Activated T-helper 1 cell treated with anti-CD3 and anti-CD28 coated beads, Interleukin-12 subunit alpha, Interleukin-12 subunit beta, Interleukin-2, Interleukin-4 antibody, amounts not matched to agents 30 ng/mL and 10 ng/mL and 1 ng/mL, durations not matched to agents 14 hours and 24 hours and 36 hours (primary cell): Measurements from ENCODE around the gene OR5P2. TPM values are rescaled to one million over a fixed set of nuclear protein-coding genes. Genes with fewer than 3 reads are reported as not detected.
"Not testable (repeated sequence)": the region's sequence is repeated elsewhere in the genome, so short reads cannot be mapped to it uniquely, and the experiment has no call there.

ENCODE experiments used
- DNase-seq: peaks from one replicate; pipeline ENCODE4 v3.0.0; 2021; ENCODE audit warnings: low spot score
- H3K27ac Mint-ChIP-seq: one replicate; pipeline ENCODE4 v1.8.0; 2021; ENCODE audit warnings: mild to moderate bottlenecking, mixed read lengths
- H3K27me3 Mint-ChIP-seq: one replicate; pipeline ENCODE4 v1.8.0; 2022; ENCODE audit warnings: mild to moderate bottlenecking, moderate library complexity, mixed read lengths; ENCODE audit not compliant: insufficient read depth
- H3K36me3 Mint-ChIP-seq: one replicate; pipeline ENCODE4 v1.8.0; 2021; ENCODE audit warnings: low read depth, mixed read lengths
- H3K4me1 Mint-ChIP-seq: one replicate; pipeline ENCODE4 v1.8.0; 2021; ENCODE audit warnings: low read depth, mixed read lengths
- H3K4me3 Mint-ChIP-seq: one replicate; pipeline ENCODE4 v1.8.0; 2021; ENCODE audit warnings: mild to moderate bottlenecking, moderate library complexity, mixed read lengths
- H3K9me3 Mint-ChIP-seq: one replicate; pipeline ENCODE4 v1.8.0; 2021; ENCODE audit warnings: mixed read lengths
- intact Hi-C: fragments of 100-400 bp; cut with micrococcal nuclease; formaldehyde crosslinking; loops from one replicate; pipeline ENCODE4 v1.15.1; 2024
- total RNA-seq: library from RNA; stranded (reverse); gene quantifications from 2 replicates; pipeline ENCODE4 v1.2.3, GENCODE V29; 2022

OR5P2 gene
- total RNA-seq, result not detected in 2 replicates

- Mint-ChIP-seq H3K27ac (no peak within 1 kb of the TSS), H3K27me3 (no peaks in the 10 kb centered on the region), H3K4me1 (no peaks in the 10 kb centered on the region), H3K9me3 (no peaks in the 10 kb centered on the region), H3K36me3 (no peaks in the 10 kb centered on the region), H3K4me3 (no peak within 1 kb of the TSS)
- DNase-seq, result no peak
- intact Hi-C loops, result no loop called here
Observed at GRCh38 chr11:7796842-7797241, at the start of gene OR5P2. TSS of gene OR5P2 (minus strand) at chr11:7796942. CDS start at chr11:7796942, 0 bp downstream.

DNA sequence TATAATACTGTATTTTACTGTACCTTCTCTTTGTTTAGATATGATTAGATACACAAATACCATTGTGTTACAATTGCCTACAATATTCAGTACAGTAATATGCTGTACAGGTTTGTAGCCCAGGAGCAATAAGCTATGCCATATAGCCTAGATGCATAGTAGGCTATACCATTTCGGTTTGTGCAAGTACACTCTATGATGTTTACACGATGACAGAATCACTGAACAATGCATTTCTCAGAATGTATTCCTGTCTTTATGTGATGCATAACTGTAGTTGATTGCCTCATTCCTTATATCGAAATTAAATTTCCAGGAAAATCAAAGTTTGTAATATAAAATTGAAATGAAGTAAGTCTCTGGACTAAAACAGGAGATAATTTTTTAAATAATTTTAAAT lies 49.3 kb upstream of the OR5P2 start:
- no peaks in the 10 kb centered on the region for H3K27me3 Mint-ChIP-seq
- DNase-seq, result no peak
- H3K9me3 Mint-ChIP-seq, result no peaks in the 10 kb centered on the region
- no peak overlapping the region for H3K4me3 Mint-ChIP-seq
- intact Hi-C loops, result no loop called here
- no peak overlapping the region for H3K27ac Mint-ChIP-seq
- no peaks in the 10 kb centered on the region for H3K36me3 Mint-ChIP-seq
- no peaks in the 10 kb centered on the region for H3K4me1 Mint-ChIP-seq

- no peaks in the 10 kb centered on the region for H3K36me3 Mint-ChIP-seq
- no peak for DNase-seq
- no peaks in the 10 kb centered on the region for H3K9me3 Mint-ChIP-seq
- no peak overlapping the region for H3K4me3 Mint-ChIP-seq
- no peaks in the 10 kb centered on the region for H3K4me1 Mint-ChIP-seq
- H3K27me3 Mint-ChIP-seq, result no peaks in the 10 kb centered on the region
- intact Hi-C loops, result no loop called here
- no peak overlapping the region for H3K27ac Mint-ChIP-seq
Observed at GRCh38 chr11:7844986-7845385, 48.2 kb upstream of the OR5P2 start.

- Mint-ChIP-seq H3K27me3 (no peaks in the 10 kb centered on the region), H3K4me1 (no peaks in the 10 kb centered on the region), H3K27ac (no peak overlapping the region), H3K36me3 (no peaks in the 10 kb centered on the region), H3K4me3 (no peak overlapping the region), H3K9me3 (no peaks in the 10 kb centered on the region)
- intact Hi-C loops, result no loop called here
- no peak for DNase-seq
Observed at GRCh38 chr11:7844521-7844920, 47.8 kb upstream of the OR5P2 start.

- no peak for DNase-seq
- no peaks in the 10 kb centered on the region for H3K4me1 Mint-ChIP-seq
- H3K4me3 Mint-ChIP-seq, result no peak overlapping the region
- H3K36me3 Mint-ChIP-seq, result no peaks in the 10 kb centered on the region
- intact Hi-C loops, result no loop called here
- H3K27me3 Mint-ChIP-seq, result peaks cover 1% of the 10 kb centered on the region
- no peak overlapping the region for H3K27ac Mint-ChIP-seq
- H3K9me3 Mint-ChIP-seq, result no peaks in the 10 kb centered on the region
Observed at GRCh38 chr11:7840578-7840977, 43.8 kb upstream of the OR5P2 start.

DNA sequence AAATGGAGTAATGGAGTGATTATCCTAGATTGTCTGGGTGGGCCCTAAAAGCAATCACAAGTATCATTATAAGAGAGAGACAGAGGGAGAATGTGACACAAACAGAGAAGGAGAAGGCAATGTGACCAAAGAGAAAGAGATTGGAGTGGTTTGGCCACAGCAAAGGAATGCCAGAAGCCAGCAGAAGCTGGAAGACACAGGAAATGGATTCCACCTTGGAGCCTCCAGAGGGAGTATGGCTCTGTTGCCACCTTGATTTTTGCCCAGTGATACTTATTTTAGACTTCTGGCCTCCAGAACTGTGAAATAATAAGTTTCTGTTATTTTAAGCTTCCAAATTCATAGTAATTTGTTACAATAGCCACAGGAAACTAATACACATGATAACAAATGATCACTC lies 36.8 kb upstream of the OR5P2 start:
- Mint-ChIP-seq H3K4me1 (no peaks in the 10 kb centered on the region), H3K9me3 (no peaks in the 10 kb centered on the region), H3K4me3 (no peak overlapping the region), H3K27me3 (peaks cover 3% of the 10 kb centered on the region), H3K27ac (no peak overlapping the region), H3K36me3 (no peaks in the 10 kb centered on the region)
- no peak for DNase-seq
- intact Hi-C loops, result no loop called here

DNA sequence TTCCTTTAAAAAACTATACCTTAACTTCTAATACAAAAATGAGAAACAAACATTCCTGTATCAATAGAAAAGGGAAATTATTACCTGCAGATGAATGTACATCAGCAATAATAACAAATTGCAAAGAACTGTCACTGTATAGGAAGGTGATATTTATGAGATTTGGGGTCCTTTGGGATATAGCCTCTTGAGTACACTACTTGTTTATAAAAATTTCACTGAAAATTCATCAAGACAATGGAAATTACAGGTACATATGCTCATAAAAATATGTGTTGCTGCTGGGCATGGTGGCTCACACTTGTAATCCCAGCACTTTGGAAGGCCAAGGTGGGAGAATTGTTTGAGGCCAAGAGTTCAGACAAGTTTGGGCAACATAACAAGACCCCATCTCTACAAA lies 34.0 kb upstream of the OR5P2 start, which contains the start of gene OR5P3:
OR5P3 (minus strand) TSS at position 101 of the 400 bp plus-strand sequence.
- intact Hi-C loops, result no loop called here
- Mint-ChIP-seq H3K4me3 (no peak within 1 kb of the TSS), H3K9me3 (no peaks in the 10 kb centered on the region), H3K27ac (no peak within 1 kb of the TSS), H3K4me1 (no peaks in the 10 kb centered on the region), H3K36me3 (no peaks in the 10 kb centered on the region), H3K27me3 (peaks cover 1% of the 10 kb centered on the region)
- no peak for DNase-seq

DNA sequence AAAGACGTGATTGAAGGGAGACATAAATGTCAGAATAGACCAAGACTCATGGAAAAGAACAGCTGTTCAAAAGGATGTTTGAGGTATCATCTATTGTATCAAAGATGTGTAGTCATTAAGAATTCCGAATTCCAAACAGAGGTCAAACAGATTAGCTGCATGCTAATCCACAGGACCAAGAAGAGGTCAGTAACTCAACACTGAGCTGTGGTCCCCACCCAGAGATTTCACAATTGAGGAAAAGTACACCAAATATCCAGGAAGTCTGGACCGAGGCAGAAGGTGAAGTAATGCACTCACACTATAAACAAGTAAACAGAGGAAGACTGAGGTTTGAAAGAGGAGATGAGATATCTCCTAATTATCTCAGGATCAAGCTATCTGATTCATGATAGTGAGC lies 29.6 kb upstream of the OR5P2 start:
- no peaks in the 10 kb centered on the region for H3K9me3 Mint-ChIP-seq
- no peak overlapping the region for H3K27ac Mint-ChIP-seq
- H3K4me1 Mint-ChIP-seq, result no peaks in the 10 kb centered on the region
- no peaks in the 10 kb centered on the region for H3K27me3 Mint-ChIP-seq
- H3K4me3 Mint-ChIP-seq, result no peak overlapping the region
- H3K36me3 Mint-ChIP-seq, result no peaks in the 10 kb centered on the region
- DNase-seq, result no peak
- intact Hi-C loops, result no loop called here

DNA sequence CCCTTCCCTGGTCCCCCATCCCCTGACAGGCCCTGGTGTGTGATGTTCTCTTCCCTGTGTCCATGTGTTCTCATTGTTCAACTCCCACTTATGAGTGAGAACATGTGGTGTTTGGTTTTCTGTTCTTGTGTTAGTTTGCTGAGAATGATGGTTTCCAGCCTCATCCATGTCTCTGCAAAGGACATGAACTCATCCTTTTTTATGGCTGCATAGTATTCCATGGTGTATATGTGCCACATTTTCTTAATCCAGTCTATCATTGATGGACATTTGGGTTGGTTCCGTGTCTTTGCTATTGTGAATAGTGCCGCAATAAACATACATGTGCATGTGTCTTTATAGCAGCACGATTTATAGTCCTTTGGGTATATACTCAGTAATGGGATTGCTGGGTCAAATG lies 23.7 kb upstream of the OR5P2 start:
- H3K9me3 Mint-ChIP-seq, H3K36me3 Mint-ChIP-seq, intact Hi-C loops: not testable (repeated sequence)

DNA sequence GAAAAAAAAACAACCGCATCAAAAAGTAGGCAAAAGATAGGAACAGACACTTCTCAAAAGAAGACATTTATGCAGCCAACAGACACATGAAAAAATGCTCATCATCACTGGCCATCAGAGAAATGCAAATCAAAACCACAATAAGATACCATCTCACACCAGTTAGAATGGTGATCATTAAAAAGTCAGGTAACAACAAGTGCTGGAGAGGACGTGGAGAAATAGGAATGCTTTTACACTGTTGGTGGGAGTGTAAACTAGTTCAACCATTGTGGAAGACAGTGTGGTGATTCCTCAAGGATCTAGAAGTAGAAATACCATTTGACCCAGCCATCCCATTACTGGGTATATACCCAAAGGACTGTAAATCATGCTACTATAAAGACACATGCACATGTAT lies 18.2 kb upstream of the OR5P2 start:
- H3K4me1 Mint-ChIP-seq, DNase-seq, H3K27ac Mint-ChIP-seq, H3K27me3 Mint-ChIP-seq, intact Hi-C loops, H3K36me3 Mint-ChIP-seq, H3K4me3 Mint-ChIP-seq: not testable (repeated sequence)
- H3K9me3 Mint-ChIP-seq, result peaks cover 18% of the 10 kb centered on the region

More for the DNA sequence above, 23.7 kb upstream of the OR5P2 start:
- not testable (repeated sequence) for DNase-seq, H3K4me1 Mint-ChIP-seq, H3K27ac Mint-ChIP-seq, H3K4me3 Mint-ChIP-seq, H3K27me3 Mint-ChIP-seq

- H3K27ac Mint-ChIP-seq, H3K27me3 Mint-ChIP-seq, DNase-seq, H3K36me3 Mint-ChIP-seq, intact Hi-C loops, H3K4me1 Mint-ChIP-seq, H3K4me3 Mint-ChIP-seq: not testable (repeated sequence)
- H3K9me3 Mint-ChIP-seq, result peaks cover 24% of the 10 kb centered on the region
Observed at GRCh38 chr11:7810301-7810700, 13.6 kb upstream of the OR5P2 start.

DNA sequence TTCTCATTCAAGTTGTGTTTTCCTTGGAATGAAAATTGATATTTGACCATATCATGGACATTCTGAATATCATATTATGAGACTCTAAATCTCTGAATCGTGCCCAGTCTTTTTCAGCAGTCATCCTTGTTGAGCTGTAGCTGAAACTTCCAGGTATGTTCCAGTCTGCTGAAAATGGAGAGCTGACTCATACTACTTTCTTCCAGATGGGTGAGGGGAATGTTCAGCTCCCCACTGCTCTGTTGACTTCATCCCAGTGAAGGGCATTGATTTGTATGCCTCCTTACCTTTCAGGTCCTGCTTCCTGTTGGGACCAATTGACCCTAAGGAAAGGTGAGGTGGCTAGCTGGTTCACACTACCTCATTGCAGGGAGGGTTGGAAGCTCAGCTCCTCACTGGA lies 3.5 kb downstream of the OR5P2 start:
- Mint-ChIP-seq H3K36me3 (no peaks in the 10 kb centered on the region), H3K4me1 (no peaks in the 10 kb centered on the region), H3K9me3 (no peaks in the 10 kb centered on the region), H3K4me3 (no peak overlapping the region), H3K27ac (no peak overlapping the region), H3K27me3 (no peaks in the 10 kb centered on the region)
- DNase-seq, result no peak
- intact Hi-C loops, result no loop called here

- no peak overlapping the region for H3K27ac Mint-ChIP-seq
- intact Hi-C loops, result no loop called here
- H3K36me3 Mint-ChIP-seq, result no peaks in the 10 kb centered on the region
- no peaks in the 10 kb centered on the region for H3K27me3 Mint-ChIP-seq
- no peaks in the 10 kb centered on the region for H3K4me1 Mint-ChIP-seq
- H3K4me3 Mint-ChIP-seq, result no peak overlapping the region
- no peak for DNase-seq
- no peaks in the 10 kb centered on the region for H3K9me3 Mint-ChIP-seq
Observed at GRCh38 chr11:7787239-7787638, 9.5 kb downstream of the OR5P2 start.

DNA sequence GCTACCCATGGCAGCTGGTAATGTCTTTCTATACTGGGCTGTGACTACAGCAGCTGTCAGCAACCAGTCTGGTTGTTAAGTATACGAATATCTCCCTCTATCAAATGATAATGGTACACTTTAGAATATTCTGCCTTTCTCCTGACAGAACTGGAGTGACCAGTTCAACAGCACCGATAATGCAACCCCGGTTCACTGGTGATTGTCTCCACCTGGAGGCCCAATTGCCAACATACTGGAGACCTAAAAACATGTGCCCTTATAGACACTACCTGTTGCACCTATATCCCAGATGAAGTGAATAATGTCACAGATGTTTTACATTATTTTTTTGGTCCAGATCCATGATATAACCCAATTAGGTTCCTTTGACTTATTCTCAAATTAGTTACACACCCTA lies 21.1 kb downstream of the OR5P2 start:
- Mint-ChIP-seq H3K4me3 (no peak overlapping the region), H3K27me3 (no peaks in the 10 kb centered on the region), H3K9me3 (no peaks in the 10 kb centered on the region), H3K4me1 (no peaks in the 10 kb centered on the region), H3K36me3 (no peaks in the 10 kb centered on the region), H3K27ac (no peak overlapping the region)
- DNase-seq, result no peak
- intact Hi-C loops, result no loop called here
